Neuronal stem cell (in vitro differentiated cells): ENCODE measurements around the gene L3MBTL4.

Source experiments
- DNase-seq: peaks from one replicate; pipeline ENCODE4 v3.0.0-alpha.2; 2013; ENCODE audit warnings: low spot score
- H2AFZ ChIP-seq: one replicate; pipeline ENCODE4 v1.6.1; 2013; ENCODE audit warnings: mild to moderate bottlenecking, low read length, inconsistent platforms
- H2AK5ac ChIP-seq: 2 replicates; pipeline ENCODE4 v1.6.1; 2013; ENCODE audit warnings: low read depth, mild to moderate bottlenecking, inconsistent platforms, low read length, moderate library complexity, mixed read lengths
- H2BK120ac ChIP-seq: 2 replicates; pipeline ENCODE4 v1.6.1; 2013; ENCODE audit warnings: low read depth, mild to moderate bottlenecking, inconsistent platforms, low read length, moderate library complexity, mixed read lengths
- H2BK12ac ChIP-seq: one replicate; pipeline ENCODE4 v1.6.1; 2013; ENCODE audit warnings: low read length, inconsistent platforms
- H2BK15ac ChIP-seq: 2 replicates; pipeline ENCODE4 v1.6.1; 2013; ENCODE audit warnings: mild to moderate bottlenecking, low read length, inconsistent platforms, mixed read lengths
- H2BK5ac ChIP-seq: one replicate; pipeline ENCODE4 v1.6.1; 2013; ENCODE audit warnings: inconsistent platforms, mild to moderate bottlenecking, low read length, moderate library complexity
- H3K14ac ChIP-seq: one replicate; pipeline ENCODE4 v1.6.1; 2013; ENCODE audit warnings: low read length, inconsistent platforms
- H3K18ac ChIP-seq: 2 replicates; pipeline ENCODE4 v1.6.1; 2013; ENCODE audit warnings: low read length, inconsistent platforms
- H3K23ac ChIP-seq: 2 replicates; pipeline ENCODE4 v1.6.1; 2013; ENCODE audit warnings: low read depth, mild to moderate bottlenecking, mixed read lengths, low read length, inconsistent platforms; ENCODE audit not compliant: poor library complexity
- H3K27ac ChIP-seq: replicated peaks from 3 replicates; pipeline ENCODE4 v1.5.1; 2013; ENCODE audit warnings: low read length, inconsistent platforms
- H3K27me3 ChIP-seq, 3 experiments: 2 replicates each; pipeline ENCODE4 v1.6.1; 2013; ENCODE audit warnings: low read length in 3 of 3, mild to moderate bottlenecking in 2 of 3, inconsistent platforms in 1 of 3, low read depth in 1 of 3, mixed read lengths in 1 of 3, moderate library complexity in 1 of 3; ENCODE audit not compliant: control insufficient read depth in 3 of 3, insufficient read depth in 3 of 3
- H3K36me3 ChIP-seq, 2 donors: replicated peaks in 1 of 2; 2 replicates each; pipeline ENCODE4 v1.6.1; 2013; ENCODE audit warnings: low read length in 2 of 2; ENCODE audit not compliant: control insufficient read depth in 2 of 2, insufficient read depth in 2 of 2
- H3K4ac ChIP-seq: 2 replicates; pipeline ENCODE4 v1.6.1; 2013; ENCODE audit warnings: inconsistent platforms, mild to moderate bottlenecking, low read length, moderate library complexity
- H3K4me1 ChIP-seq, 2 donors: 1 replicate in 1 of 2; 2 replicates in 1 of 2; pipeline ENCODE4 v1.6.1; 2013; ENCODE audit warnings: low read length in 2 of 2, low read depth in 1 of 2; ENCODE audit not compliant: control insufficient read depth in 2 of 2, insufficient read depth in 1 of 2
- H3K4me2 ChIP-seq: one replicate; pipeline ENCODE4 v1.6.1; 2013; ENCODE audit warnings: mild to moderate bottlenecking, low read length, inconsistent platforms; ENCODE audit not compliant: insufficient read depth, poor library complexity, severe bottlenecking
- H3K4me3 ChIP-seq, 2 donors: 2 replicates each; pipeline ENCODE4 v1.5.1; 2013; ENCODE audit warnings: low read length in 2 of 2, mild to moderate bottlenecking in 2 of 2, inconsistent platforms in 1 of 2, moderate library complexity in 1 of 2
- H3K79me1 ChIP-seq: one replicate; pipeline ENCODE4 v1.6.1; 2013; ENCODE audit warnings: low read depth, mild to moderate bottlenecking, inconsistent platforms, low read length, moderate library complexity
- H3K9ac ChIP-seq: one replicate; pipeline ENCODE4 v1.6.1; 2013; ENCODE audit warnings: mild to moderate bottlenecking, low read depth, low read length, inconsistent platforms; ENCODE audit not compliant: poor library complexity
- H3K9me3 ChIP-seq, 2 donors: replicated peaks in 1 of 2; 2 replicates each; pipeline versions ENCODE3 to v1.6.1; 2013; ENCODE audit warnings: low read length in 2 of 2, mild to moderate bottlenecking in 2 of 2, inconsistent platforms in 1 of 2, low read depth in 1 of 2, mixed read lengths in 1 of 2, moderate library complexity in 1 of 2; ENCODE audit not compliant: control insufficient read depth in 2 of 2, insufficient read depth in 1 of 2
- H4K8ac ChIP-seq: one replicate; pipeline ENCODE4 v1.6.1; 2013; ENCODE audit warnings: low read depth, mild to moderate bottlenecking, inconsistent platforms, low read length, moderate library complexity
- H4K91ac ChIP-seq: one replicate; pipeline ENCODE4 v1.6.1; 2013; ENCODE audit warnings: low read length, low read depth, mild to moderate bottlenecking, inconsistent platforms; ENCODE audit not compliant: poor library complexity
- WGBS, 2 donors: extraction: QIAGEN DNeasy Blood & Tissue Kit; methylation state at CpG; one replicate each; pipeline ENCODE4 v1.1.7; 2013; ENCODE audit warnings: missing lambda C conversion rate in 2 of 2, mixed read lengths in 1 of 2; ENCODE audit not compliant: insufficient read length in 2 of 2, insufficient replicate concordance in 1 of 2; ENCODE audit errors: extremely low coverage in 2 of 2; 5-methylcytosine and 5-hydroxymethylcytosine counted together

L3MBTL4 gene

DNA sequence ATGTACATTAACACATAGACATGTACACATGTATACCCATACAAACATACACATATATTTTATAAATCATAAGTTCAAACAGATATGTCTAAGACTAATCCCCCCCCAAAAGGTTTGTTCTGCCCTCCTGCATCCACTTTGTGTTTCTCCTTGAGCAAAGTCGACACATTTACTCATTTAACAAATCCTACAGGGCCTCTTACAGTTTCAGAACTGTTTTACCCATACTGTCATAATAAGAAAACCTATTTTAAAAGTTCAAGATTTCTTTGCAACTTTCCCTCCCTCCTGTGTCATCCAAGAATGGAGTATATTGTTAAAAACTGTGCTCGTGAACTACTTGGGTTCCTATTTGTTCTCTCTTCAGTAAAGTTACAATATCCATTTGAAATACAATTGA is 166.7 kb downstream of the L3MBTL4 start:
- Histone ChIP-seq H4K91ac (no peak overlapping the region), H3K27me3 (no peaks in the 10 kb centered on the region), H2AK5ac (no peak overlapping the region), H2AFZ (no peak overlapping the region), H3K23ac (no peak overlapping the region), H3K27ac (no peak overlapping the region), H3K4me1 (no peaks in the 10 kb centered on the region), H2BK15ac (no peak overlapping the region), H4K8ac (no peak overlapping the region), H2BK12ac (no peak overlapping the region), H2BK5ac (no peak overlapping the region), H3K36me3 (no peaks in the 10 kb centered on the region), H3K4ac (no peak overlapping the region), H3K14ac (no peak overlapping the region), H3K9ac (no peak overlapping the region), H3K18ac (no peak overlapping the region), H3K4me3 (no peak overlapping the region), H3K79me1 (no peaks in the 10 kb centered on the region), H3K4me2 (no peak overlapping the region), H3K9me3 (no peaks in the 10 kb centered on the region), H2BK120ac (no peak overlapping the region)
- WGBS, 2 donors, result no CpG with 5 or more reads among the region's 2 CpGs
- no peak for DNase-seq

DNA sequence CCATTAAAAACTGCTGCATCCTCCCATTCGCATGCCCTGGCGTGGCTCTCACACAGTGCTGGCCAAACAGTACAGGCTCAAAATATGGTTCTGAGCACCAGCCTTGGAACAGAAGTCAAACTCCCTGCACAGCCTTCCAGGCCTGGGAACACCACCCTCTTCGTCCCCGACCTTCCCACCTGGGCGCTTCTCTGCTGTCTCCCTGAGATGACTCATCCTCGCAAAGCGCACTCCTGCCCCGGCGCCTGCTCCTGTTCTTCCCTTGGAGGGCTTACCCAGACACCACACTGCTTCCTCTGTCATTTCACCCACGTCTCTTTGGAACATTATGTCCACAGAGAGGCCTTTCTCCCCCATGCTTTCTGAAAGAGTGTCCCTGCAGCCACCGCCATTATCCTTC is 172.7 kb downstream of the L3MBTL4 start:
- H2BK15ac ChIP-seq, result no peak overlapping the region
- no peak overlapping the region for H3K4me3 ChIP-seq
- no peak overlapping the region for H2BK120ac ChIP-seq
- H3K9ac ChIP-seq, result no peak overlapping the region
- no peak overlapping the region for H4K91ac ChIP-seq
- H3K4ac ChIP-seq, result no peak overlapping the region
- no peak overlapping the region for H3K18ac ChIP-seq
- no peak for DNase-seq
- no peak overlapping the region for H2AK5ac ChIP-seq
- H2BK5ac ChIP-seq, result no peak overlapping the region
- no peak overlapping the region for H3K14ac ChIP-seq
- H3K36me3 ChIP-seq, result no peaks in the 10 kb centered on the region
- H3K27ac ChIP-seq, result no peak overlapping the region
- peaks cover 0 to 2% of the 10 kb centered on the region in 2 donors for H3K4me1 ChIP-seq
- no peak overlapping the region for H3K23ac ChIP-seq
- H3K9me3 ChIP-seq, result no peaks in the 10 kb centered on the region
- no peak overlapping the region for H4K8ac ChIP-seq
- no CpG with 5 or more reads among the region's 11 CpGs for WGBS, 2 donors
- H2BK12ac ChIP-seq, result no peak overlapping the region
- H3K27me3 ChIP-seq, result no peaks in the 10 kb centered on the region
- no peak overlapping the region for H3K4me2 ChIP-seq
- H3K79me1 ChIP-seq, result no peaks in the 10 kb centered on the region
- no peak overlapping the region for H2AFZ ChIP-seq

DNA sequence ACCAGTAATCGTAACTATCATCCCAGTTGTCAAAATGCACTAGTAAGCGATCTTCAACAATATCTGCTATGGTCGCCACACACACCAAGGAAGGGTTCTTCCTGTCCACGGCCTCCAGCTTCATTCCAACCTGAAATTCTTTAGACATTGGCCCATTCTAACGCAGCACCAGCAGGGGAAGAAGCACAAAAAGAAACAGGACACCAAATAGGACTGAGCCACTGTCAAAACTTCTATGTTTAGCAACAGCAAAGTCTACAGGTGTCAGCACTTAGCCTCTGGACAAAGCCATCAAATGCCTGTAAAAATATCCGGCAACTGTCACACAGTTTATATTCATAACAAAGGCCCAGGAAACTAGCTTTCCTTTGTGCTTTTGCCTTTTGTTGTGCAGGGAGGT is 175.0 kb downstream of the L3MBTL4 start:
- no peaks in the 10 kb centered on the region for H3K9me3 ChIP-seq
- no peak overlapping the region for H3K4me3 ChIP-seq
- no peak overlapping the region for H3K14ac ChIP-seq
- no peak overlapping the region for H2BK120ac ChIP-seq
- no peak overlapping the region for H4K8ac ChIP-seq
- H3K27ac ChIP-seq, result no peak overlapping the region
- H3K79me1 ChIP-seq, result no peaks in the 10 kb centered on the region
- no peak overlapping the region for H2BK5ac ChIP-seq
- H3K4me1 ChIP-seq, result peaks cover 0 to 2% of the 10 kb centered on the region in 2 donors
- H2BK15ac ChIP-seq, result no peak overlapping the region
- no peak overlapping the region for H3K4ac ChIP-seq
- H2AFZ ChIP-seq, result no peak overlapping the region
- DNase-seq, result no peak
- H4K91ac ChIP-seq, result no peak overlapping the region
- WGBS, 2 donors, result no CpG with 5 or more reads among the region's 6 CpGs
- no peaks in the 10 kb centered on the region for H3K36me3 ChIP-seq
- H3K4me2 ChIP-seq, result no peak overlapping the region
- no peaks in the 10 kb centered on the region for H3K27me3 ChIP-seq
- no peak overlapping the region for H3K9ac ChIP-seq
- H2AK5ac ChIP-seq, result no peak overlapping the region
- H3K23ac ChIP-seq, result no peak overlapping the region
- no peak overlapping the region for H2BK12ac ChIP-seq
- no peak overlapping the region for H3K18ac ChIP-seq

DNA sequence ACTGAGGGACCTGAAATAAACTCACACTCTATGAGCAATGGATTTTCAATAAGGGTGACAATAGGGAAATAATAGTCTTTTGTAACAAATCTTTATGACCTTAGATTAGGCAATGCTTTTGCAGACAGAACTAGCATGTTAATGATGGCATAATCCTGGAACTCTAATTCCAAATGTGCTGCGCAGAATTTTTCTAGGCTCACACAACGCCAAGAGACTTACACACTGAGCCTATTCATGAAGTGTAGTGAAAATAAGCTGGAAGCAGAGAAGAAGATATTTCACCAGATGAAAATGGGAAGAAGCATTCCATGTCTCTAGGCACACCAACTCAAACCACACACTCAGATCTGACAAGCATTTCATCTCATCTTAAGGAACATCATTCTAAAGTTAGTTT is 178.5 kb downstream of the L3MBTL4 start:
- no peak overlapping the region for H2BK5ac ChIP-seq
- DNase-seq, result no peak
- H3K36me3 ChIP-seq, result no peaks in the 10 kb centered on the region
- no peak overlapping the region for H4K91ac ChIP-seq
- H4K8ac ChIP-seq, result no peak overlapping the region
- H3K27me3 ChIP-seq, result no peaks in the 10 kb centered on the region
- H2AK5ac ChIP-seq, result no peak overlapping the region
- peaks cover 0 to 2% of the 10 kb centered on the region in 2 donors for H3K4me1 ChIP-seq
- no peak overlapping the region for H3K23ac ChIP-seq
- no CpG with 5 or more reads among the region's 2 CpGs for WGBS, 2 donors
- H3K9ac ChIP-seq, result no peak overlapping the region
- no peak overlapping the region for H3K14ac ChIP-seq
- H3K4ac ChIP-seq, result no peak overlapping the region
- H3K4me2 ChIP-seq, result no peak overlapping the region
- no peaks in the 10 kb centered on the region for H3K9me3 ChIP-seq
- no peak overlapping the region for H2BK120ac ChIP-seq
- no peak overlapping the region for H3K27ac ChIP-seq
- H2BK12ac ChIP-seq, result no peak overlapping the region
- H3K4me3 ChIP-seq, result no peak overlapping the region
- H3K18ac ChIP-seq, result no peak overlapping the region
- no peak overlapping the region for H2AFZ ChIP-seq
- no peak overlapping the region for H2BK15ac ChIP-seq
- no peaks in the 10 kb centered on the region for H3K79me1 ChIP-seq
